Uterus (tissue), 4 donors: ENCODE measurements around the gene HLCS. TPM values are rescaled to one million over a fixed set of nuclear protein-coding genes. Genes with fewer than 3 reads are reported as not detected.
"Not testable (repeated sequence)": the region's sequence is repeated elsewhere in the genome, so short reads cannot be mapped to it uniquely, and the experiment has no call there.

ENCODE experiments used
- DNase-seq, 2 donors: peaks; one replicate each; pipeline ENCODE4 v3.0.0-alpha.2; 2019 to 2020
- H3K27ac ChIP-seq, 2 donors: fragments of 200-600 bp; sonication (generic); 1 replicate in 1 of 2; 2 replicates in 1 of 2; pipeline ENCODE4 v1.5.1; 2016 to 2018
- H3K27me3 ChIP-seq, 2 donors: fragments of 200-600 bp; sonication (generic); one replicate each; pipeline ENCODE4 v1.5.1; 2018 to 2019; ENCODE audit warnings: control low read depth in 1 of 2
- H3K36me3 ChIP-seq, 2 donors: fragments of 200-600 bp; sonication (generic); one replicate each; pipeline ENCODE4 v1.5.1; 2019; ENCODE audit warnings: control low read depth in 1 of 2
- H3K4me1 ChIP-seq, 2 donors: fragments of 200-600 bp; sonication (generic); one replicate each; pipeline ENCODE4 v1.5.1; 2018 to 2019; ENCODE audit warnings: control low read depth in 1 of 2
- H3K4me3 ChIP-seq, 2 donors: fragments of 200-600 bp; sonication (generic); 1 replicate in 1 of 2; 2 replicates in 1 of 2; pipeline ENCODE4 v1.5.1; 2018 to 2019; ENCODE audit warnings: mild to moderate bottlenecking in 1 of 2
- H3K9me3 ChIP-seq, 2 donors: fragments of 200-600 bp; sonication (generic); one replicate each; pipeline ENCODE4 v1.5.1; 2019; ENCODE audit warnings: control low read depth in 1 of 2
- CTCF ChIP-seq, 4 experiments: fragments of 200-600 bp in 2 of 4; fragments of 450-650 bp in 2 of 4; sonication (generic) in 2 of 4; IDR thresholded peaks; one replicate each; pipeline ENCODE4 v1.5.1; 2016 to 2019; ENCODE audit warnings: antibody characterized with exemption in 4 of 4, mild to moderate bottlenecking in 2 of 4, moderate library complexity in 1 of 4
- POLR2A ChIP-seq, 2 donors: fragments of 450-650 bp; IDR thresholded peaks; one replicate each; pipeline ENCODE4 v1.6.1; 2016; ENCODE audit warnings: antibody characterized with exemption in 2 of 2, mild to moderate bottlenecking in 1 of 2, moderate library complexity in 1 of 2
- intact Hi-C: fragments of 100-400 bp; cut with DNase I; formaldehyde crosslinking; loops from one replicate; pipeline ENCODE4 v1.15.1; 2023; ENCODE audit warnings: low total_unique reads
- total RNA-seq, 4 donors: library from RNA; depleted of rRNA in 3 of 4; stranded (reverse); fragments of >200 nt in 3 of 4; gene quantifications; one replicate each; pipeline versions ENCODE4 v1.1.0 to v1.2.4, GENCODE V29; 2014 to 2023
- donor health status: DM: yes; HTN: yes; CAD: no.

Gene HLCS
- total RNA-seq, 4 donors from 2014 or later: 3.8 to 31.4 (median 15.4) TPM

- H3K27me3 ChIP-seq: peaks cover 5 to 8% of the 10 kb centered on the region in 2 donors
Measured at GRCh38 chr21:37005548-37006485, 39.3 kb upstream of the HLCS start.

GRCh38 chr21:37003917-37004316 lies 37.4 kb upstream of the HLCS start:
- H3K9me3 ChIP-seq, H3K27me3 ChIP-seq, intact Hi-C loops, H3K27ac ChIP-seq, DNase-seq, H3K36me3 ChIP-seq, H3K4me3 ChIP-seq, H3K4me1 ChIP-seq: not testable (repeated sequence)

More at GRCh38 chr21:37005548-37006485, 39.3 kb upstream of the HLCS start:
- Histone ChIP-seq H3K4me3 (peak overlapping the region in 1 of 2 donors; percentile 3), H3K4me1 (no peaks in the 10 kb centered on the region), H3K36me3 (no peaks in the 10 kb centered on the region), H3K9me3 (no peaks in the 10 kb centered on the region), H3K27ac (no peak overlapping the region)
- no peak for DNase-seq
- no peak for TF ChIP-seq POLR2A (IDR thresholded peaks at IDR 0.05)
- TF ChIP-seq CTCF (IDR thresholded peaks at IDR 0.05): no peak
- intact Hi-C loops: no loop called here

GRCh38 chr21:37002851-37003250 lies 36.4 kb upstream of the HLCS start:
- intact Hi-C loops, H3K36me3 ChIP-seq, DNase-seq, H3K4me1 ChIP-seq, H3K27ac ChIP-seq, H3K27me3 ChIP-seq, H3K4me3 ChIP-seq, H3K9me3 ChIP-seq: not testable (repeated sequence)

- no peaks in the 10 kb centered on the region for H3K36me3 ChIP-seq
- H3K4me1 ChIP-seq: no peaks in the 10 kb centered on the region
- H3K27me3 ChIP-seq: peaks cover 0 to under 1% of the 10 kb centered on the region in 2 donors
- no peaks in the 10 kb centered on the region for H3K9me3 ChIP-seq
- H3K4me3 ChIP-seq: no peak overlapping the region
- no peak overlapping the region for H3K27ac ChIP-seq
- TF ChIP-seq CTCF (IDR thresholded peaks at IDR 0.05): no peak
- TF ChIP-seq POLR2A (IDR thresholded peaks at IDR 0.05): no peak
- DNase-seq: no peak
- intact Hi-C loops: no loop called here
Measured at GRCh38 chr21:37001441-37001840, 35.0 kb upstream of the HLCS start.

- no peaks in the 10 kb centered on the region for H3K9me3 ChIP-seq
- H3K4me3 ChIP-seq: no peak overlapping the region
- no peak overlapping the region for H3K27ac ChIP-seq
- TF ChIP-seq POLR2A (IDR thresholded peaks at IDR 0.05) (no peak), CTCF (IDR thresholded peaks at IDR 0.05) (no peak)
- no peaks in the 10 kb centered on the region for H3K27me3 ChIP-seq
- no peaks in the 10 kb centered on the region for H3K36me3 ChIP-seq
- intact Hi-C loops: no loop called here
- DNase-seq: no peak
- no peaks in the 10 kb centered on the region for H3K4me1 ChIP-seq
Measured at GRCh38 chr21:37000381-37000780, 33.9 kb upstream of the HLCS start.

- H3K4me1 ChIP-seq: no peaks in the 10 kb centered on the region
- H3K27ac ChIP-seq: no peak overlapping the region
- intact Hi-C loops: no loop called here
- no peak overlapping the region for H3K4me3 ChIP-seq
- DNase-seq: no peak
- H3K36me3 ChIP-seq: no peaks in the 10 kb centered on the region
- no peak for TF ChIP-seq POLR2A (IDR thresholded peaks at IDR 0.05)
- TF ChIP-seq CTCF (IDR thresholded peaks at IDR 0.05): no peak
- H3K9me3 ChIP-seq: no peaks in the 10 kb centered on the region
- H3K27me3 ChIP-seq: no peaks in the 10 kb centered on the region
Measured at GRCh38 chr21:36999131-36999898, 32.8 kb upstream of the HLCS start.

- H3K27ac ChIP-seq, H3K36me3 ChIP-seq, DNase-seq, H3K9me3 ChIP-seq, H3K4me1 ChIP-seq, H3K4me3 ChIP-seq, H3K27me3 ChIP-seq, intact Hi-C loops: not testable (repeated sequence)
Measured at GRCh38 chr21:36995285-36995684, 28.8 kb upstream of the HLCS start.
